Mesendoderm (in vitro differentiated cells): Measurements from ENCODE around the gene PRKN.

Source experiments
- DNase-seq: peaks from one replicate; pipeline ENCODE4 v3.0.0; 2013
- H2AK5ac ChIP-seq: 2 replicates; pipeline ENCODE4 v1.6.1; 2013; ENCODE audit warnings: low read length, inconsistent platforms
- H2BK120ac ChIP-seq: 2 replicates; pipeline ENCODE4 v1.6.1; 2013; ENCODE audit warnings: low read depth, mild to moderate bottlenecking, low read length, moderate library complexity, mixed read lengths
- H2BK15ac ChIP-seq: replicated peaks from 2 replicates; pipeline ENCODE4 v1.6.1; 2013; ENCODE audit warnings: low read depth, mild to moderate bottlenecking, moderate library complexity
- H2BK5ac ChIP-seq: 2 replicates; pipeline ENCODE4 v1.6.1; 2013; ENCODE audit warnings: low read length, inconsistent platforms
- H3K18ac ChIP-seq: 2 replicates; pipeline ENCODE4 v1.6.1; 2013; ENCODE audit warnings: mild to moderate bottlenecking, low read length, mixed read lengths
- H3K23ac ChIP-seq: one replicate; pipeline ENCODE4 v1.6.1; 2013; ENCODE audit warnings: low read length
- H3K27ac ChIP-seq: 2 replicates; pipeline ENCODE4 v1.5.1; 2013; ENCODE audit warnings: low read depth, mild to moderate bottlenecking, inconsistent platforms, low read length, moderate library complexity
- H3K27me3 ChIP-seq: 2 replicates; pipeline ENCODE4 v1.6.1; 2013; ENCODE audit warnings: low read length, control low read depth, mild to moderate bottlenecking, inconsistent platforms; ENCODE audit not compliant: insufficient read depth, poor library complexity
- H3K36me3 ChIP-seq: 2 replicates; pipeline ENCODE4 v1.6.1; 2013; ENCODE audit warnings: low read length, inconsistent platforms; ENCODE audit not compliant: control insufficient read depth, insufficient read depth
- H3K4ac ChIP-seq: one replicate; pipeline ENCODE4 v1.6.1; 2013; ENCODE audit warnings: low read depth, mild to moderate bottlenecking, low read length, moderate library complexity
- H3K4me1 ChIP-seq: 2 replicates; pipeline ENCODE4 v1.6.1; 2013; ENCODE audit warnings: low read depth, low read length, inconsistent platforms; ENCODE audit not compliant: control insufficient read depth
- H3K4me2 ChIP-seq: 2 replicates; pipeline ENCODE4 v1.6.1; 2013; ENCODE audit warnings: low read length
- H3K4me3 ChIP-seq: 2 replicates; pipeline ENCODE4 v1.5.1; 2013; ENCODE audit warnings: mild to moderate bottlenecking, low read length
- H3K56ac ChIP-seq: one replicate; pipeline ENCODE4 v1.6.1; 2013; ENCODE audit warnings: low read length
- H3K79me1 ChIP-seq: 2 replicates; pipeline ENCODE4 v1.6.1; 2013; ENCODE audit warnings: low read length, inconsistent platforms
- H3K79me2 ChIP-seq: 2 replicates; pipeline ENCODE4 v1.6.1; 2013; ENCODE audit warnings: mild to moderate bottlenecking, low read length; ENCODE audit not compliant: control insufficient read depth, insufficient read depth
- H3K9ac ChIP-seq: 2 replicates; pipeline ENCODE4 v1.6.1; 2013; ENCODE audit warnings: low read length, inconsistent platforms
- H4K5ac ChIP-seq: one replicate; pipeline ENCODE4 v1.6.1; 2013; ENCODE audit warnings: low read length
- H4K8ac ChIP-seq: one replicate; pipeline ENCODE4 v1.6.1; 2013; ENCODE audit warnings: low read depth, mild to moderate bottlenecking, control low read depth, low read length, moderate library complexity
- WGBS: extraction: QIAGEN DNeasy Blood & Tissue Kit; methylation state at CpG from one replicate; pipeline ENCODE4 v1.1.7; 2013; ENCODE audit warnings: low lambda C conversion rate, missing lambda C conversion rate; ENCODE audit not compliant: insufficient coverage; ENCODE audit errors: extremely low coverage; 5-methylcytosine and 5-hydroxymethylcytosine counted together

PRKN gene

GRCh38 chr6:161590961-161591627 is 1136.5 kb downstream of the PRKN start:
- Histone ChIP-seq H3K27ac (no peak overlapping the region), H4K8ac (no peak overlapping the region), H3K27me3 (no peaks in the 10 kb centered on the region), H3K4ac (no peak overlapping the region), H3K18ac (no peak overlapping the region), H3K56ac (no peak overlapping the region), H3K23ac (no peak overlapping the region), H2BK15ac (no peak overlapping the region), H3K4me1 (no peaks in the 10 kb centered on the region), H2BK120ac (no peak overlapping the region), H3K4me2 (no peak overlapping the region), H3K9ac (no peak overlapping the region), H3K79me1 (no peaks in the 10 kb centered on the region), H2BK5ac (no peak overlapping the region), H3K79me2 (no peaks in the 10 kb centered on the region), H2AK5ac (no peak overlapping the region), H4K5ac (no peak overlapping the region), H3K4me3 (no peak overlapping the region), H3K36me3 (no peaks in the 10 kb centered on the region)
- no CpG with 5 or more reads among the region's 5 CpGs for WGBS
- DNase-seq, result no peak

- Histone ChIP-seq H2BK120ac (no peak overlapping the region), H3K79me1 (no peaks in the 10 kb centered on the region), H3K4me1 (no peaks in the 10 kb centered on the region), H4K8ac (no peak overlapping the region), H3K4ac (no peak overlapping the region), H3K23ac (no peak overlapping the region), H3K4me2 (no peak overlapping the region), H3K18ac (no peak overlapping the region), H2BK15ac (no peak overlapping the region), H3K4me3 (no peak overlapping the region), H3K27ac (no peak overlapping the region), H3K27me3 (no peaks in the 10 kb centered on the region), H2AK5ac (no peak overlapping the region), H3K9ac (no peak overlapping the region), H4K5ac (no peak overlapping the region), H2BK5ac (no peak overlapping the region), H3K56ac (no peak overlapping the region), H3K36me3 (no peaks in the 10 kb centered on the region), H3K79me2 (no peaks in the 10 kb centered on the region)
- no CpG with 5 or more reads among the region's 2 CpGs for WGBS
- no peak for DNase-seq
These were observed 1140.7 kb downstream of the PRKN start for GRCh38 chr6:161586887-161587286.

- Histone ChIP-seq H3K79me2 (no peaks in the 10 kb centered on the region), H3K27me3 (no peaks in the 10 kb centered on the region), H3K56ac (no peak overlapping the region), H4K5ac (no peak overlapping the region), H3K18ac (no peak overlapping the region), H3K4ac (no peak overlapping the region), H3K4me3 (no peak overlapping the region), H2BK120ac (no peak overlapping the region), H2BK15ac (no peak overlapping the region), H3K79me1 (no peaks in the 10 kb centered on the region), H3K4me1 (no peaks in the 10 kb centered on the region), H3K9ac (no peak overlapping the region), H3K27ac (no peak overlapping the region), H4K8ac (no peak overlapping the region), H3K4me2 (no peak overlapping the region), H2BK5ac (no peak overlapping the region), H3K23ac (no peak overlapping the region), H3K36me3 (no peaks in the 10 kb centered on the region), H2AK5ac (no peak overlapping the region)
- WGBS, result no CpG with 5 or more reads among the region's 8 CpGs
- DNase-seq, result no peak
These were observed 1142.8 kb downstream of the PRKN start for GRCh38 chr6:161584621-161585340.

GRCh38 chr6:161584051-161584450 is 1143.5 kb downstream of the PRKN start:
- DNase-seq, result no peak
- H3K36me3 ChIP-seq, result no peaks in the 10 kb centered on the region
- H3K27me3 ChIP-seq, result no peaks in the 10 kb centered on the region
- no peak overlapping the region for H2BK5ac ChIP-seq
- no peak overlapping the region for H3K4me2 ChIP-seq
- H3K56ac ChIP-seq, result no peak overlapping the region
- H3K9ac ChIP-seq, result no peak overlapping the region
- no peak overlapping the region for H2BK120ac ChIP-seq
- no CpG with 5 or more reads among the region's 1 CpG for WGBS
- no peak overlapping the region for H2BK15ac ChIP-seq
- no peak overlapping the region for H4K5ac ChIP-seq
- H3K4me3 ChIP-seq, result no peak overlapping the region
- H3K23ac ChIP-seq, result no peak overlapping the region
- no peak overlapping the region for H3K27ac ChIP-seq
- H3K4ac ChIP-seq, result no peak overlapping the region
- no peak overlapping the region for H4K8ac ChIP-seq
- no peak overlapping the region for H3K18ac ChIP-seq
- no peaks in the 10 kb centered on the region for H3K79me2 ChIP-seq
- no peaks in the 10 kb centered on the region for H3K79me1 ChIP-seq
- no peak overlapping the region for H2AK5ac ChIP-seq
- H3K4me1 ChIP-seq, result no peaks in the 10 kb centered on the region

GRCh38 chr6:161583584-161583983 is 1144.0 kb downstream of the PRKN start:
- no peak for DNase-seq
- Histone ChIP-seq H3K4ac (no peak overlapping the region), H4K8ac (no peak overlapping the region), H3K79me2 (no peaks in the 10 kb centered on the region), H3K36me3 (no peaks in the 10 kb centered on the region), H3K4me1 (no peaks in the 10 kb centered on the region), H3K9ac (no peak overlapping the region), H3K56ac (no peak overlapping the region), H3K23ac (no peak overlapping the region), H2BK15ac (no peak overlapping the region), H2BK120ac (no peak overlapping the region), H2BK5ac (no peak overlapping the region), H3K79me1 (no peaks in the 10 kb centered on the region), H3K4me3 (no peak overlapping the region), H3K27me3 (no peaks in the 10 kb centered on the region), H4K5ac (no peak overlapping the region), H3K4me2 (no peak overlapping the region), H3K18ac (no peak overlapping the region), H2AK5ac (no peak overlapping the region), H3K27ac (no peak overlapping the region)
- WGBS, result no CpG with 5 or more reads among the region's 5 CpGs
